Trophoblast cell (in vitro differentiated cells and primary cell): ENCODE results near the gene KRT34.

Source experiments
- DNase-seq, 2 donors: peaks; one replicate each; pipeline ENCODE4 v3.0.0-alpha.2; 2016
- H2AFZ ChIP-seq: 2 replicates; pipeline ENCODE4 v1.6.1; 2013; ENCODE audit warnings: low read length, moderate library complexity, mild to moderate bottlenecking; ENCODE audit not compliant: insufficient read depth, poor library complexity
- H2AK5ac ChIP-seq: 2 replicates; pipeline ENCODE4 v1.6.1; 2013; ENCODE audit warnings: mild to moderate bottlenecking, low read length
- H2BK120ac ChIP-seq: 2 replicates; pipeline ENCODE4 v1.6.1; 2013; ENCODE audit warnings: low read length, mild to moderate bottlenecking, moderate library complexity; ENCODE audit not compliant: insufficient read depth, poor library complexity
- H2BK12ac ChIP-seq: 2 replicates; pipeline ENCODE4 v1.6.1; 2013; ENCODE audit warnings: mild to moderate bottlenecking, low read length, moderate library complexity
- H2BK5ac ChIP-seq: 2 replicates; pipeline ENCODE4 v1.6.1; 2013; ENCODE audit warnings: low read length, low read depth, moderate library complexity, mild to moderate bottlenecking; ENCODE audit not compliant: poor library complexity
- H3K14ac ChIP-seq: 2 replicates; pipeline ENCODE4 v1.6.1; 2013; ENCODE audit warnings: mild to moderate bottlenecking, low read length
- H3K18ac ChIP-seq: 2 replicates; pipeline ENCODE4 v1.6.1; 2013; ENCODE audit warnings: mild to moderate bottlenecking, low read length
- H3K23ac ChIP-seq: 2 replicates; pipeline ENCODE4 v1.6.1; 2013; ENCODE audit warnings: low read length
- H3K27ac ChIP-seq: 2 replicates; pipeline ENCODE4 v1.5.1; 2013; ENCODE audit warnings: low read depth, mild to moderate bottlenecking, inconsistent platforms, low read length, moderate library complexity
- H3K27me3 ChIP-seq: 2 replicates; pipeline ENCODE4 v1.6.1; 2013; ENCODE audit warnings: inconsistent platforms, mild to moderate bottlenecking, low read length, moderate library complexity; ENCODE audit not compliant: insufficient read depth
- H3K36me3 ChIP-seq, 2 experiments: 1 replicate in 1 of 2; 2 replicates in 1 of 2; pipeline ENCODE4 v1.6.1; 2013; ENCODE audit warnings: low read length in 2 of 2, mild to moderate bottlenecking in 2 of 2, moderate library complexity in 1 of 2; ENCODE audit not compliant: insufficient read depth in 2 of 2, control insufficient read depth in 1 of 2
- H3K4ac ChIP-seq: 2 replicates; pipeline ENCODE4 v1.6.1; 2013; ENCODE audit warnings: low read depth, mild to moderate bottlenecking, low read length, moderate library complexity
- H3K4me1 ChIP-seq, 2 experiments: 1 replicate in 1 of 2; 2 replicates in 1 of 2; pipeline ENCODE4 v1.6.1; 2013; ENCODE audit warnings: low read length in 2 of 2, mild to moderate bottlenecking in 2 of 2, moderate library complexity in 1 of 2; ENCODE audit not compliant: insufficient read depth in 2 of 2, control insufficient read depth in 1 of 2
- H3K4me2 ChIP-seq: 2 replicates; pipeline ENCODE4 v1.6.1; 2013; ENCODE audit warnings: inconsistent platforms, mild to moderate bottlenecking, low read length, moderate library complexity
- H3K4me3 ChIP-seq: 2 replicates; pipeline ENCODE4 v1.5.1; 2013; ENCODE audit warnings: mild to moderate bottlenecking, low read depth, low read length, inconsistent platforms
- H3K79me1 ChIP-seq: one replicate; pipeline ENCODE4 v1.6.1; 2013; ENCODE audit warnings: low read length
- H3K79me2 ChIP-seq: 2 replicates; pipeline ENCODE4 v1.6.1; 2013; ENCODE audit warnings: low read length, mild to moderate bottlenecking; ENCODE audit not compliant: control insufficient read depth, insufficient read depth, poor library complexity
- H3K9ac ChIP-seq: 2 replicates; pipeline ENCODE4 v1.6.1; 2013; ENCODE audit warnings: mild to moderate bottlenecking, low read length
- H3K9me3 ChIP-seq: 2 replicates; pipeline ENCODE4 v1.6.1; 2013; ENCODE audit warnings: low read depth, mild to moderate bottlenecking, control low read depth, inconsistent platforms, low read length; ENCODE audit not compliant: insufficient read depth
- H4K12ac ChIP-seq: 2 replicates; pipeline ENCODE4 v1.6.1; 2013; ENCODE audit warnings: low read depth, mild to moderate bottlenecking, low read length, moderate library complexity
- H4K8ac ChIP-seq: 2 replicates; pipeline ENCODE4 v1.6.1; 2013; ENCODE audit warnings: low read depth, mild to moderate bottlenecking, low read length, moderate library complexity
- H4K91ac ChIP-seq: one replicate; pipeline ENCODE4 v1.6.1; 2013; ENCODE audit warnings: low read depth, mild to moderate bottlenecking, low read length, moderate library complexity
- WGBS: extraction: QIAGEN DNeasy Blood & Tissue Kit; methylation state at CpG from one replicate; pipeline ENCODE4 v1.1.7; 2013; ENCODE audit warnings: missing lambda C conversion rate; ENCODE audit not compliant: insufficient read length, insufficient coverage; ENCODE audit errors: extremely low coverage; 5-methylcytosine and 5-hydroxymethylcytosine counted together

The KRT34 gene

DNA sequence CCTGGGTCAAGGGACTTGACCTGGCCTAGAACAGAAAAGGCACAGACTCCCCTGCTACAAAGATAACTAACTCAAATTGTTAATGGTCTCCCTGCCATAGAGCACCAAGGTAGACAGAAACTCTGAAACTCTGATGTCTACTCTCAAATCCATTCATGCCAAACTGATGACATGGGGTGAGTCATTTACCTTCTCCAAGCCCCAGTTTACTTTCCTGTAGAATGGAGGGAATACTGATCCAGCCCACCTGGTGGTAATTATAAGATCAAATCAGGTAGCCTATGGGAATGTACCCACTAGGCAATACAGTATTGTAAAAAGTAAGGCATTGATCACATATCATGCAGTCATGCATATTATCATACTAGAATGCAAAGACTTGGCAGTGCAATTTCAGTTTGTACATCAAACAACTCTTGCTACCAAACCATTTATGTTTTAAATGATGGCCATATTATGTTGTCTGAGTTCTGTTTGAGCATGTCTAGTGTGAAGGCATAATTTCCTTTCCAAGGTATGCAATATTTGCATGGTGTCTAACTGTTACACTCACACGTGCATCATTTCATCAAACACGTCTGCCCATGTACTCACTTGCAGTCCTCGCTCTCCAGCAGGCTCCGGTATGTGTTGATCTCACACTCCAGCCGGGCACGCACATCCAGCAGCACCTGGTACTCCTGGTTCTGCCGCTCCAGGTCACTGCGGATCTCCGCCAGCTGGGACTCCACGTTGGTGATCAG, 12.3 kb upstream of the KRT34 start:
- WGBS = no CpG with 5 or more reads among the region's 10 CpGs
- no peak overlapping the region for H4K8ac ChIP-seq
- H2BK5ac ChIP-seq = no peak overlapping the region

DNA sequence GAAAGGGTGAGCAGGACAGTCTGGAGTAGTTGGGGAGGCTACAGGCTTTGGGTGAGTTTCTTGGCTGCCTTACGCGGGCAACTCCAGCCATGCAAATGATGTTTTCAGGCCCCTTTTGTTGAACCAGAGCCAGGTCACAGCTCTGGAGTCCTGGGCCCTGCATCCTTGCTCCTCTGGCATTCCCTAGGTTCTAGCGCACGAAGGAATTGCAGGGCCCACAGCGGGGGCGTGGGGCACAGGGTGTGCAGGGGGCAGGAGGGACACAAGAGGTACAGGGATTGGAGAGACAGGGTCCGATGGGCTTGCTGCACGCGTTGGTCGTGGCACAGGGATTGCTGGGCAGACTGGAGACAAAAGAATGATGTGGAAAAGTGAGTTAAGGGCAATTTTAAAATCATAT, 11.7 kb upstream of the KRT34 start:
- Histone ChIP-seq H2BK5ac (no peak overlapping the region), H3K27me3 (no peaks in the 10 kb centered on the region), H2AK5ac (no peak overlapping the region), H4K12ac (no peak overlapping the region), H3K4me1 (peaks cover 16 to 17% of the 10 kb centered on the region in 2 experiments), H3K27ac (no peak overlapping the region), H2AFZ (no peak overlapping the region), H4K91ac (no peak overlapping the region), H3K4me3 (no peak overlapping the region), H3K79me1 (peaks cover 2% of the 10 kb centered on the region), H3K18ac (no peak overlapping the region), H3K4ac (no peak overlapping the region), H3K79me2 (no peaks in the 10 kb centered on the region), H3K36me3 (no peaks in the 10 kb centered on the region), H3K9ac (no peak overlapping the region), H4K8ac (no peak overlapping the region), H3K9me3 (no peaks in the 10 kb centered on the region), H3K4me2 (no peak overlapping the region), H3K23ac (no peak overlapping the region), H2BK12ac (no peak overlapping the region), H2BK120ac (no peak overlapping the region), H3K14ac (no peak overlapping the region)
- no peak for DNase-seq
- no CpG with 5 or more reads among the region's 10 CpGs for whole genome bisulfite sequencing

More for the DNA sequence above, 12.3 kb upstream of the KRT34 start:
- Histone ChIP-seq H3K4me3 (no peak overlapping the region), H3K4me2 (no peak overlapping the region), H3K18ac (no peak overlapping the region), H3K4me1 (peaks cover 16 to 17% of the 10 kb centered on the region in 2 experiments), H3K36me3 (no peaks in the 10 kb centered on the region), H2AFZ (no peak overlapping the region), H2BK120ac (no peak overlapping the region), H3K27ac (no peak overlapping the region), H2BK12ac (no peak overlapping the region), H3K9me3 (no peaks in the 10 kb centered on the region), H2AK5ac (no peak overlapping the region), H3K27me3 (no peaks in the 10 kb centered on the region), H3K14ac (no peak overlapping the region), H4K12ac (no peak overlapping the region), H3K9ac (no peak overlapping the region), H4K91ac (no peak overlapping the region), H3K79me1 (peaks cover 2% of the 10 kb centered on the region), H3K4ac (no peak overlapping the region), H3K23ac (no peak overlapping the region), H3K79me2 (no peaks in the 10 kb centered on the region)
- DNase-seq = peak in 1 of 2 donors; percentile 51

DNA sequence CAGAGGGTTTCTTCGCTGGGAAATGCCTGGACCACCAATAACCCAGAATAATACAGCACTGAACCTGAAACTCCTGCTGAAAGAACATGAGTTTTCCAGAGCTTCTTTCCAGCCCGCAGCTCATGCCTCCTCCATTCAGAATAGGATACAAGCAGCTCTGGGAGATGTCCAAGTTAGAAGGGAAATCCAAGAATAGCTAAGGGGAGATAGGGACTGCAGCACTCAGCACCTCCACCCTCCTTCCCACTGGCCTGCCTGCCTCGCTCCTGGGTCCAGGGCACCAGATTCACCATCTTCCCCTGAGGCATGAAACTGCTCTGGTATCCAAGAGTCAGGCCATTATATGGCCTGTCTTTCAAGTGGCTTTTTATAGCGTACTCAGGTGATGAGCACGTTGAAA, 11.2 kb upstream of the KRT34 start:
- H4K91ac ChIP-seq = no peak overlapping the region
- no CpG with 5 or more reads among the region's 5 CpGs for WGBS

DNA sequence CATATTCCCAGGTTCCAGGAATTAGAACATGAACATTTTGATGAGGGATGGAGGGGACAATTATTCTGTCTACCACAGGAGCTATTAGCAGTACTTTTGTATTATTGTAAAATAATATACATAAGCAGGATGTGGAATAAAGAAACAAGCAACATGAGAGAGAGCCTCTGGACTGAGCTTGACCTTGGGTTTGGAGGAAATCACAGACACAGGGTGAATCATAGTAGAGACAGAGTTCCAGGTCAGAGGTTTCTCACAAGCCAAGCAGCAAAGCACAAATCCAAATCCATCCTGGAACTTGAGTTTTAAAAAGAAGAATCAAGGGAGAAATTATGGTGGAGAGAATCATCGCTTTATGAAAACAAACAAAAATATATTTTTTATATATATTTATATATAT, 10.2 kb upstream of the KRT34 start:
- H3K27ac ChIP-seq = no peak overlapping the region
- H3K79me1 ChIP-seq = peaks cover 2% of the 10 kb centered on the region
- H3K9ac ChIP-seq = no peak overlapping the region
- no peak overlapping the region for H3K23ac ChIP-seq
- H4K12ac ChIP-seq = no peak overlapping the region
- H3K36me3 ChIP-seq = no peaks in the 10 kb centered on the region
- WGBS = no CpG with 5 or more reads among the region's 1 CpG
- no peak overlapping the region for H2AFZ ChIP-seq
- no peak overlapping the region for H3K4ac ChIP-seq
- H3K4me3 ChIP-seq = no peak overlapping the region
- H3K27me3 ChIP-seq = no peaks in the 10 kb centered on the region
- no peak overlapping the region for H2BK5ac ChIP-seq
- H4K91ac ChIP-seq = no peak overlapping the region
- H2BK12ac ChIP-seq = no peak overlapping the region
- no peak overlapping the region for H3K18ac ChIP-seq
- H3K14ac ChIP-seq = no peak overlapping the region
- H2AK5ac ChIP-seq = no peak overlapping the region
- H4K8ac ChIP-seq = no peak overlapping the region
- H2BK120ac ChIP-seq = no peak overlapping the region
- no peaks in the 10 kb centered on the region for H3K79me2 ChIP-seq
- no peak overlapping the region for H3K4me2 ChIP-seq
- H3K9me3 ChIP-seq = no peaks in the 10 kb centered on the region
- peaks cover 16 to 19% of the 10 kb centered on the region in 2 experiments for H3K4me1 ChIP-seq
- DNase-seq = no peak

More for the DNA sequence above, 11.2 kb upstream of the KRT34 start:
- Histone ChIP-seq H3K14ac (no peak overlapping the region), H3K4me3 (no peak overlapping the region), H3K79me1 (peaks cover 2% of the 10 kb centered on the region), H3K27me3 (no peaks in the 10 kb centered on the region), H3K27ac (no peak overlapping the region), H4K8ac (no peak overlapping the region), H3K79me2 (no peaks in the 10 kb centered on the region), H3K18ac (no peak overlapping the region), H2BK120ac (no peak overlapping the region), H2BK5ac (no peak overlapping the region), H3K9me3 (no peaks in the 10 kb centered on the region), H3K4me1 (peaks cover 16 to 17% of the 10 kb centered on the region in 2 experiments), H2BK12ac (no peak overlapping the region), H3K9ac (no peak overlapping the region), H2AK5ac (no peak overlapping the region), H3K36me3 (no peaks in the 10 kb centered on the region), H3K23ac (no peak overlapping the region), H4K12ac (no peak overlapping the region), H3K4me2 (no peak overlapping the region), H2AFZ (no peak overlapping the region), H3K4ac (no peak overlapping the region)
- DNase-seq = no peak
